Activated naive CD8-positive, alpha-beta T cell treated with anti-CD3 and anti-CD28 coated beads for 36 hours (primary cell): ENCODE results near the gene AAK1. TPM values are rescaled to one million over a fixed set of nuclear protein-coding genes. Genes with fewer than 3 reads are reported as not detected.
A peak's percentile ranks its signal among the peaks of the same experiment; 100 is the strongest.
"Not testable (repeated sequence)": the region's sequence is repeated elsewhere in the genome, so short reads cannot be mapped to it uniquely, and the experiment has no call there.

ENCODE experiments used
- DNase-seq: peaks from one replicate; pipeline ENCODE4 v3.0.0; 2021
- H3K27ac Mint-ChIP-seq: one replicate; pipeline ENCODE4 v1.8.0; 2022; ENCODE audit warnings: mild to moderate bottlenecking, moderate library complexity, mixed read lengths
- H3K27me3 Mint-ChIP-seq: one replicate; pipeline ENCODE4 v1.8.0; 2022; ENCODE audit warnings: mild to moderate bottlenecking, mixed read lengths
- H3K36me3 Mint-ChIP-seq: one replicate; pipeline ENCODE4 v1.8.0; 2021; ENCODE audit warnings: mild to moderate bottlenecking, mixed read lengths
- H3K4me1 Mint-ChIP-seq: one replicate; pipeline ENCODE4 v1.8.0; 2021; ENCODE audit warnings: mixed read lengths
- H3K4me3 Mint-ChIP-seq: one replicate; pipeline ENCODE4 v1.8.0; 2022; ENCODE audit warnings: mild to moderate bottlenecking, moderate library complexity, mixed read lengths
- H3K9me3 Mint-ChIP-seq: one replicate; pipeline ENCODE4 v1.8.0; 2022; ENCODE audit warnings: mixed read lengths
- total RNA-seq, 2 experiments: library from RNA; stranded (reverse); gene quantifications; one replicate each; pipeline ENCODE4 v1.2.3, GENCODE V29; 2021

The AAK1 gene
- total RNA-seq, 2 experiments from 2014 or later: 78.3 to 85.4 TPM

DNA sequence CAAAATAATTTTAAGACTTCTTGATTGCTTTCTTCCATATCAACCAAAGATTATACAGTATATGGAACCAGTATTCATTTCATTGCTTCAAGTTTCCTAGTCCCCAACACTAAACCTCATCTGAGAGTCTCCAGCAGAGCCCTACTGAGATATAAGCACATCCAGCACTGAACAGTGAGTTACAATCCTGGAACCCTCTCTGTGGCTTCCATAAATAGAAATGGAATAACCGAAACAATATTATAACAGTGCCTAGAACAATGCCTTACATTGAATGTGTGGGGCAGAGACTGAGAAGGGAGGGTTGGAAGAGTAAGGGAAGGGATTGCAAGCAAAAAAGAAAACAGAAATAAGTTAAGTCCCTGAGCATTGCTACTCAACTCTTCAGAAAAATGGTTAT, 18.9 kb downstream of the AAK1 start:
- H3K9me3 Mint-ChIP-seq: peaks cover 5% of the 10 kb centered on the region
- H3K36me3 Mint-ChIP-seq: peaks cover 9% of the 10 kb centered on the region
- no peak for DNase-seq
- H3K4me1 Mint-ChIP-seq: peaks cover 18% of the 10 kb centered on the region
- no peak overlapping the region for H3K27ac Mint-ChIP-seq
- H3K4me3 Mint-ChIP-seq: no peak overlapping the region
- H3K27me3 Mint-ChIP-seq: no peaks in the 10 kb centered on the region

DNA sequence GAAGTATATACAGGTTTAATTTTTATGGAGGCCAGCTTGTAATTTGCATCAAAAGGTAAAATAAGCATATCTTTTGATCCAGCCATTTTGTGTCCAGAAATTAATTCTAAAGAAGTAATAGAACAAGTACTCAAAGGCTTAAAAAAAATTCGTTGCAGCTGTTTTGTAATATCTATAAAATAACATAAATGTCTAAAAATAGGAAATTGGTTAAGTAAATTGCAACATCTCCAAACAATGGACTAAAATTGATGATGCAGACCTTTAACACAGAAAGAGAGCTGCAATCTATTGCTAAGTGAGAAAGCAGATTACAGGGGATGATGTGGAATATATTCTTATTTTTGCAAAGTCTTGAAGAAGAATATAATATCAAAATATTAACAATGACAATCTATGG, 19.4 kb downstream of the AAK1 start:
- peaks cover 18% of the 10 kb centered on the region for H3K4me1 Mint-ChIP-seq
- H3K36me3 Mint-ChIP-seq: peaks cover 9% of the 10 kb centered on the region
- DNase-seq: no peak
- H3K4me3 Mint-ChIP-seq: no peak overlapping the region
- no peaks in the 10 kb centered on the region for H3K27me3 Mint-ChIP-seq
- H3K27ac Mint-ChIP-seq: no peak overlapping the region
- peaks cover 5% of the 10 kb centered on the region for H3K9me3 Mint-ChIP-seq

DNA sequence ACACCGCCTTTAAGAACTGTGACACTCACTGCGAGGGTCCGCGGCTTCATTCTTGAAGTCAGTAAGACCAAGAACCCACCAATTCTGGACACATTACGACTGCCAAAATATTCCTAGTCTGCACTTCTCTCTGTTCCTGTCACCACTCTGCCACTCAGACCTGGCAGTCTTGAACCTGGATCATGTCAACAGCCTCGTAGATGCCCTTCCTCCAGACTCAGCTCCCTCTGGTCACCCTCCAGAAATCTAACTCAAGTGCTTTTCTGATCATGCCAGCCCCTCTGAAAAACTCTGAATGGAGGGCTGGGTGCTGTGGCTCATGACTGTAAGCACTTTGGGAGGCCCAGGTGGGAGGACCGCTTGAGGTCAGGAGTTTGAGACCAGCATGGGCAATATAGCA, 20.3 kb downstream of the AAK1 start:
- peaks cover 5% of the 10 kb centered on the region for H3K9me3 Mint-ChIP-seq

DNA sequence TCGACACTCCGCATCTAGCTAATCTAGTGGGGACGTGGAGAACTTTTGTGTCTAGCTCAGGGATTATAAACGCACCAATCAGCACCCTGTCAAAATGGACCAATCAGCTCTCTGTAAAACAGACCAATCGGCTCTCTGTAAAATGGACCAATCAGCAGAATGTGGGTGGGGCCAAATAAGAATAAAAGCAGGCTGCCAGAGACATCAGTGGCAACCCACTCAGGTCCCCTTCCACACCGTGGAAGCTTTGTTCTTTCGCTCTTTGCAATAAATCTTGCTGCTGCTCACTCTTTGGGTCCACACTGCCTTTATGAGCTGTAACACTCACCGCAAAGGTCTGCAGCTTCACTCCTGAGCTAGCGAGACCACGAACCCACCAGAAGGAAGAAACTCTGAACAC, 20.7 kb downstream of the AAK1 start:
- not testable (repeated sequence) for H3K9me3 Mint-ChIP-seq, H3K36me3 Mint-ChIP-seq, H3K27me3 Mint-ChIP-seq, DNase-seq
- H3K27ac Mint-ChIP-seq: peak overlapping the region; percentile 84
- peak overlapping the region; percentile 69 for H3K4me3 Mint-ChIP-seq
- peaks cover 18% of the 10 kb centered on the region for H3K4me1 Mint-ChIP-seq

More for the DNA sequence above, 20.3 kb downstream of the AAK1 start:
- Mint-ChIP-seq H3K27ac (peak overlapping the region; percentile 84), H3K27me3 (no peaks in the 10 kb centered on the region), H3K36me3 (peaks cover 9% of the 10 kb centered on the region), H3K4me1 (peaks cover 18% of the 10 kb centered on the region), H3K4me3 (peak overlapping the region; percentile 69)
- no peak for DNase-seq

DNA sequence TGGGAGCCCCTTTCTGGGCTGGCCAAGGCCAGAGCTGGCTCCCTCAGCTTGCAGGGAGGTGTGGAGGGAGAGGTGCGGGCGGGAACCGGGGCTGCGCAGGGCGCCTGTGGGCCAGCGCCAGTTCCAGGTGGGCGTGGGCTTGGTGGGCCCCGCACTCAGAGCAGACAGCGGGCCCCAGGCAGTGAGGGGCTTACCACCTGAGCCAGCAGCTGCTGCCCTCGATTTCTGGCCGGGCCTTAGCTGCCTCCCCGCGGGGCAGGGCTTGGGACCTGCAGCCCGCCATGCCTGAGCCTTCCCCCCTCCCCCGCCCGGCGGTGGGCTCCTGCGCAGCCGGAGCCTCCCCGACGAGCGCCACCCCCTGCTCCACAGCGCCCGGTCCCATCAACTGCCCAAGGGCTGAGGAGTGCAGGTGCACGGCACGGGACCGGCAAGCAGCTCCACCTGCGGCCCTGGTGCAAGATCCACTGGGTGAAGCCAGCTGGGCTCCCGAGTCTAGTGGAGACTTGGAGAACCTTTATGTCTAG, 21.5 kb downstream of the AAK1 start:
- not testable (repeated sequence) for H3K27ac Mint-ChIP-seq, H3K27me3 Mint-ChIP-seq, DNase-seq, H3K4me3 Mint-ChIP-seq, H3K9me3 Mint-ChIP-seq, H3K36me3 Mint-ChIP-seq
- peaks cover 18% of the 10 kb centered on the region for H3K4me1 Mint-ChIP-seq

DNA sequence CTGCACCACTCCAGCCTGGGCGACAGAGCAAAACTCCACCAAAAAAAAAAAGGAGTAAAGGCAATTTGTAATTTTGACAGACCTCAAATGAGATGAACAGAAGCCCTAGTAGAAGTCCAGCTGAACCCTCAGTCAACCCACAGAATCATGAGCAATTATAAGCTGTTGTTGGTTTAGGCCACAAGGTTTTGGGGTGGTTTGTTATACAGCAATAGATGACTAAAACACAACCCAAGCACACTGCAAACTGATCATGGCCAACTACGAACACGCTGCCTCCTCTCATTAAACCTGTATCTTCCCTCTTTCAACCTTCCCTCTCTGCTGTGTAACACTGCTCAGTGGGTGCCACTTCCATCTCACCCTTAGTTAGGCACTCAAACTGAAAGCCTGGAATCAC, 22.1 kb downstream of the AAK1 start:
- Mint-ChIP-seq H3K4me3 (no peak overlapping the region), H3K9me3 (peaks cover 5% of the 10 kb centered on the region), H3K27ac (no peak overlapping the region), H3K27me3 (no peaks in the 10 kb centered on the region), H3K36me3 (peaks cover 13% of the 10 kb centered on the region), H3K4me1 (peaks cover 18% of the 10 kb centered on the region)
- DNase-seq: no peak

DNA sequence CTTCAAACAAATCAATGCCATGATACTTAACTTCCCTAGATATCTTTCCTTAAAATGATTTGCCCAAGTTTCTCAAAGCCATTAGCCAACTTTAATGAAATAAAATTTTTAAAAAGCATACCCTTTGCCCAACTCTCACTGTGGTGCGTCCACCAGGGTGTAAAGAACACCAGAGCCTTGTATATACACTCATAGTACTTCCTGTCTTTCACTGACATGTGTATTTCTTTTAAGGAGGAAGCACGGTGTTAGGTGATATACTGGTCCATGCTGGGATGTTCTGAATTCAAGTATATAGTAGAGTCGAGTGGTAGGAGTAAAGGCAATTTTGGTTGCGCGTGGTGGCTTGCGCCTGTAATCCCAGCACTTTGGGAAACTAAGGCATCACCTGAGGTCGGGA, 22.7 kb downstream of the AAK1 start:
- no peak overlapping the region for H3K4me3 Mint-ChIP-seq
- H3K4me1 Mint-ChIP-seq: peaks cover 21% of the 10 kb centered on the region
- no peaks in the 10 kb centered on the region for H3K27me3 Mint-ChIP-seq
- no peak for DNase-seq
- peaks cover 5% of the 10 kb centered on the region for H3K9me3 Mint-ChIP-seq
- no peak overlapping the region for H3K27ac Mint-ChIP-seq
- peaks cover 13% of the 10 kb centered on the region for H3K36me3 Mint-ChIP-seq

DNA sequence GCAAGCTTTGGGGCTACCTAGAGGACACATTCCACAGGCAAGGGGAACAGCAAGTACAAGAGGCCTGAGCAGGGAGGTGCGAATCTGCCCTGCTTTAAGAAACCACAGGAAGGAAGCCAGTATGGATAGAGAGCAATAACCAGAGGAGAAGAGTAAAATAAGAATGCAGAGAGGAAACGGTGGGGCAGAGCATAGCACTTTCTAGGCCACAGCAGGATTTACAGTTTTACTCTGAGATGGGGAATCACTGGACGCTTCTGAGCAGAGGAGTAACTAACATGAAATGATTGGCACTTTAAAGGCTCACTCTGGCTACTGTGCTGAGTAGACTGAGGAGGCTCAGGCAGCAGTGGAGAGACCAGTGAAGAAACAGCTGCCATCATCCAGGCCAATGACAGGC, 23.8 kb downstream of the AAK1 start:
- no peak overlapping the region for H3K27ac Mint-ChIP-seq
- peaks cover 23% of the 10 kb centered on the region for H3K36me3 Mint-ChIP-seq
- H3K4me3 Mint-ChIP-seq: no peak overlapping the region
- no peak for DNase-seq
- peaks cover 32% of the 10 kb centered on the region for H3K4me1 Mint-ChIP-seq
- H3K27me3 Mint-ChIP-seq: no peaks in the 10 kb centered on the region
- H3K9me3 Mint-ChIP-seq: peaks cover 6% of the 10 kb centered on the region

DNA sequence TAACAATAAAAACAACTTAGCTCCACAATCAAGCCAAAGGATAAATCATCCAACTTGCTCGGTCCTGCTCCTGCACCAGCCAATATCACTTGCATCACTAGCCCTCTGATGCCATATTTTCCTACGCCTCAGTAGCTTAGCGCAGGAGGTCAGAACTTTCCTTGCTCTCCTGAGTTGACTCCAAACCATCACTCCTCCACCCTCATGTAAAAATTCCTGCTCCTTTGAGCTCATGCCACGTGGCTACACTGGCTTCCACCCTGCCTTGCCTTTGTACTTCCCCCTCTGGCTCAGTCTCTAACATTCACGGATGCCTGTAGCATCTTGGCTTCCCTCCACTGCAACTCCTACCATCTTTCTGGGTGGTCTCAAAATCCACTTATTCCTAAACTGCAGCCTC, 25.2 kb downstream of the AAK1 start:
- DNase-seq: no peak
- H3K27ac Mint-ChIP-seq: no peak overlapping the region
- H3K4me1 Mint-ChIP-seq: peaks cover 37% of the 10 kb centered on the region
- H3K36me3 Mint-ChIP-seq: peaks cover 36% of the 10 kb centered on the region
- H3K4me3 Mint-ChIP-seq: no peak overlapping the region
- H3K27me3 Mint-ChIP-seq: no peaks in the 10 kb centered on the region
- peaks cover 13% of the 10 kb centered on the region for H3K9me3 Mint-ChIP-seq

DNA sequence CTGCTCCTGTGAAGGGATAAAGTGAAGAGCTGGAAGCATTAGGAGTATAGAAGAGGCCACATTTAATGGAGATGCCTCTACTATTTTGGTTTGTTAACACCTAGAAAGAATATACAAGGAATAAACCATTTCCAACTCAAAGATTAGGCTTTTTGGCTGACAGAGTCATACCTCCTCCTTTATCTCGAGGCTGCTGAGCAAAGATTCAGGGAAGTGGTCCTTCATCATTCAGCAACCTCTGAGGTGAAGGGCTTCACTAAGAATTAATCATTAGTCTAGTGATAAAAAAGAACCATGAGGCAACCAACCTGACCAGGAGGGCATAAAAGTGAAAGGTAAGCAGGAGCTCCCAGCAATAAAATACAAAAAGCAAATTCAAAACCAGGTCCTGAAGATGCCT, 25.8 kb downstream of the AAK1 start:
- no peak overlapping the region for H3K4me3 Mint-ChIP-seq
- no peak overlapping the region for H3K27ac Mint-ChIP-seq
- peaks cover 15% of the 10 kb centered on the region for H3K9me3 Mint-ChIP-seq
- peaks cover 36% of the 10 kb centered on the region for H3K36me3 Mint-ChIP-seq
- H3K4me1 Mint-ChIP-seq: peaks cover 34% of the 10 kb centered on the region
- H3K27me3 Mint-ChIP-seq: no peaks in the 10 kb centered on the region
- DNase-seq: no peak

DNA sequence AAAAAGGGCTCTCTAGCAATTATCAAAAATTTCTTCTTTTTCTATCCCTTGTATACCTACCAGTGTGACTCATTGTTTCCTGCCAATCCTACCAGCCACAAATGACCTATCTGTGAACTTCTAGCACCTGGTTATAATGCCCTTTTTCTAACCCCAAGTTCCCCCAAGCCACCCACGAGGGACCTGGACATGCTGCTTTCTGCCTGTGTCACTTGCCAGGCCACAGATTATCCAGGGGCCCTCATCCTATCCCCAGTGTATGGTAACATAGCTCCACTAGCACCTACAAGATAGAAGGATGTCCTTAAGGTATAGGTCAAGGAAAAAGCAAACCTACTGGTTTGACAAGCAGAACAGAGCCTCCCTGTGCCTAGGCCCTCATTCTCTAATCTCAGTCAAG, 26.8 kb downstream of the AAK1 start:
- Mint-ChIP-seq H3K27ac (no peak overlapping the region), H3K27me3 (no peaks in the 10 kb centered on the region), H3K4me3 (peak overlapping the region; percentile 3), H3K9me3 (peaks cover 14% of the 10 kb centered on the region), H3K36me3 (peaks cover 43% of the 10 kb centered on the region), H3K4me1 (peaks cover 36% of the 10 kb centered on the region)
- peak; percentile 64 for DNase-seq

DNA sequence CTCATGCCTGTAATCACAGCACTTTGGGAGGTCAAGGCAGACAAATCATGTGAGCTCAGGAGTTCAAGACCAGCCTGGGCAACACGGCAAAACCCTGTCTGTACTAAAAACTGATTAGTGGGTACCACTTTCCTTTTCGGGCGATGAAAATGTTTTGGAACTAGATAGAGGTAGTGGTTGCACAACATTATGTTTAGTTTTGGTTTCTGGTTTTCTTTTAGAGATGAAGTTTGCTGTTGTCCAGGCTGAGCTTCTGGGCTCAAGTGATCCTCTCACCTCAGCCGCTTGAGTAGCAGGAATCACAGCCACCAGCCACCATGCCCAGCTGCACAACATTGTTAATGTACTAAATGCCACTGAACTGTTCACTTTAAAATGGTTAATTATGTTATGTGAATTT, 27.6 kb downstream of the AAK1 start:
- peaks cover 39% of the 10 kb centered on the region for H3K4me1 Mint-ChIP-seq
- H3K27ac Mint-ChIP-seq: peak overlapping the region; percentile 77
- no peak overlapping the region for H3K4me3 Mint-ChIP-seq
- no peak for DNase-seq
- H3K27me3 Mint-ChIP-seq: no peaks in the 10 kb centered on the region
- peaks cover 15% of the 10 kb centered on the region for H3K9me3 Mint-ChIP-seq
- peaks cover 50% of the 10 kb centered on the region for H3K36me3 Mint-ChIP-seq

DNA sequence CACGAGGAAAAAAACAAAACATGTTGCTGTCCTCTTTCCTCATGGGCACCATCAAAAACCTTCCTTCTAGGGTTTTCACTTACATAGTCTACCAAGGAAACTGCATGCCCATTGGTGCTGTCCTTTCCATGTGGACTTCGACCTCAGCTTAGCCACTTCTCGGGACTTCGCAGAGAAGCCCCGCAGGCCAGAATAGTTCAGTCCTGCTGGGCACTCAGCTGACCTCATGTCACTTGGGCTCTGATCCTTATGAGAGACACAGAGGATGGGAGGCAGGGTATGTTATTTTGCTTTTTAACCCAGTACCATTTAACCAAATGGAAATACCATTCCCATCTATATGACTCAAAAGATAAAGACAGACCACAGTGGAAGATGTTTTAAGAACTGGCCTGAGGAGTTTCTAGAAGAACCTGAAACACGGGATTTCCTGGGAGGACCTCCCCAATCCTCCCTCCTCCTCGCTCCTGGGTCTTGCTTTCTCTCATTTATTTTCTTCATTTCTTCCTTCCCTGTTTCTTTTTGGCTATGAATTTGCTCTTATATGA, 28.4 kb downstream of the AAK1 start:
- Mint-ChIP-seq H3K36me3 (peaks cover 57% of the 10 kb centered on the region), H3K4me1 (peaks cover 41% of the 10 kb centered on the region), H3K27ac (peak overlapping the region; percentile 77)

DNA sequence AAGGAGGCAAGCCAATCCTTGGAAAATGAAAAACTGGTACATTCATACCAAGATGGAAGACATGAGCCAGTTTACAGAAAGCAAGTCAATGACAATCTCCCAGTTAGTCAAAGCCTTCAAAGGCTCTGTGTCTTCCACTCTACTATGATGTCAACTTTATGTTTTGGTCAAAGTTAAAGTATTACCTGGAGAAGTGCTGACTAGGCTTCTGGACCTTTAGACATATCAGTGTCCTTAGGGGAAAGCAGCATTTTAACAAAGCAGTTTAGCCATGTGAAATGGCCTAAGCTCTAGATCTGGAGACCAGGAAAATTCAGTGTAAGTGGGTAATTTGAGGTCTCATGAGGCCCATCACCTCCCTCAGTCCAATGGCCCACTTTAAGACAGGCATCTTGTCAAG, 30.8 kb downstream of the AAK1 start:
- Mint-ChIP-seq H3K36me3 (peaks cover 71% of the 10 kb centered on the region), H3K4me3 (no peak overlapping the region), H3K27me3 (no peaks in the 10 kb centered on the region), H3K27ac (peak overlapping the region; percentile 74), H3K4me1 (peaks cover 54% of the 10 kb centered on the region), H3K9me3 (peaks cover 21% of the 10 kb centered on the region)
- DNase-seq: no peak

More for the DNA sequence above, 28.4 kb downstream of the AAK1 start:
- Mint-ChIP-seq H3K4me3 (no peak overlapping the region), H3K27me3 (no peaks in the 10 kb centered on the region), H3K9me3 (peaks cover 19% of the 10 kb centered on the region)
- no peak for DNase-seq

DNA sequence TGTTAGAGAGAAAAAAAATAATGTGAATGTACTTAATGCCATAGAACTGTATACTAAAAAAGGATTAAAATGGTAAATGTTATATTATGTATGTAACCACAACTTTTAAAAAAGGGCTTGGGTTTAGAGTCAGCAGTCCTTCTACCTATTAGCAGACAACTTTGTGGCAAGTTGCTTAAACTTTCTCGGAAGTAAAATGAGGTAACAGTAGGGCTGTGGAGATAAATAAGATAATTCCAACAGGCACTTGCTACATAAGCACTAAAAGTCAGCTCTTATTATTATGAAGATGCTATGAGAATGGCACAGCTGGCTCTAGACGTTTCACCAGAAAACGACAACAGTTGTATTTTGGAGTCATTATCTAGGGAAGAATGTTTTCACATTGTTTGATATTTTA, 31.3 kb downstream of the AAK1 start:
- Mint-ChIP-seq H3K4me3 (no peak overlapping the region), H3K9me3 (peaks cover 21% of the 10 kb centered on the region), H3K27ac (no peak overlapping the region), H3K27me3 (no peaks in the 10 kb centered on the region), H3K4me1 (peaks cover 59% of the 10 kb centered on the region), H3K36me3 (peaks cover 72% of the 10 kb centered on the region)
- no peak for DNase-seq

DNA sequence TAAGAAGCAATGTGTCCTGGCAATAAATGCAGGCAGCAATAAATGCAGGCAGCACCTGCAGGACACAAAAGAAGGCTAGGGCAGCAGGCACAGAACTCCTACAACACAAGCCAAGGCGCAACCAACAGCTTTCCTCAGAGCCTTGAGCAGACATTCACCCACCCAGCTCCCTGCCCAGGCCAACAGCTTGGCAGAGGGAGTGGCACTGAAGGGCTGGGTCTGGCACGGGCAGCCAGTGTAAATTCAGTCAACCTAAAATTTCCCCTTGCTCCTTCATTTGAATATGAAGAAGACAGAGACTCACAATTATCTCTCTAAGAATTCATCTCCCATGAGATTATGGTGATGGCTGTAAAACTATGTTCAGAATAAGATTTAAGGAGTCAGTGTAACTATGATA, 35.4 kb downstream of the AAK1 start:
- Mint-ChIP-seq H3K36me3 (peaks cover 69% of the 10 kb centered on the region), H3K4me1 (peaks cover 70% of the 10 kb centered on the region), H3K27me3 (no peaks in the 10 kb centered on the region), H3K4me3 (no peak overlapping the region), H3K27ac (peak overlapping the region; percentile 40), H3K9me3 (peaks cover 30% of the 10 kb centered on the region)
- DNase-seq: no peak
